A673 (cell line): ENCODE data around the gene WRAP53. TPM values are rescaled to one million over a fixed set of nuclear protein-coding genes. Genes with fewer than 3 reads are reported as not detected.

Experiments
- BruUV-seq: library from RNA; stranded (reverse); fragments of 400-500 nt; replicated peaks from 2 replicates; lab custom pipeline; 2021; lab: Mats Ljungman, UMichigan
- CTCF ChIA-PET: fragments of 300-600 bp; sonication (Branson Sonifier 250); formaldehyde crosslinking; loops from one replicate; lab custom pipeline; 2022; ENCODE audit warnings: antibody characterized with exemption; lab: Charles Lee
- POLR2A ChIA-PET: fragments of 300-600 bp; sonication (Branson Sonifier 250); formaldehyde crosslinking; loops from one replicate; lab custom pipeline; 2022; ENCODE audit warnings: antibody characterized with exemption; ENCODE audit not compliant: low non-redundant PET; lab: Charles Lee
- DNase-seq: peaks from one replicate; pipeline ENCODE4 v3.0.0-alpha.2; 2015; ENCODE audit warnings: low spot score
- H3K27ac ChIP-seq: fragments of 200-600 bp; sonication (generic); 2 replicates; pipeline ENCODE4 v1.5.1; 2016; ENCODE audit warnings: mixed run types, low read depth, mild to moderate bottlenecking, mixed read lengths, antibody characterized with exemption, low read length; ENCODE audit not compliant: poor library complexity, severe bottlenecking
- H3K27me3 ChIP-seq: fragments of 200-600 bp; sonication (generic); replicated peaks from 2 replicates; pipeline ENCODE4 v1.6.1; 2017; ENCODE audit warnings: mixed run types, low read depth, mild to moderate bottlenecking, mixed read lengths, antibody characterized with exemption, low read length; ENCODE audit not compliant: insufficient read depth, poor library complexity
- H3K36me3 ChIP-seq: fragments of 200-600 bp; sonication (generic); 2 replicates; pipeline ENCODE4 v1.6.1; 2016; ENCODE audit warnings: mixed run types, mild to moderate bottlenecking, mixed read lengths, antibody characterized with exemption, low read length; ENCODE audit not compliant: insufficient read depth, poor library complexity, severe bottlenecking
- H3K4me1 ChIP-seq: fragments of 200-600 bp; sonication (generic); 2 replicates; pipeline ENCODE4 v1.6.1; 2017; ENCODE audit warnings: mixed run types, mild to moderate bottlenecking, mixed read lengths, antibody characterized with exemption, low read length; ENCODE audit not compliant: insufficient read depth, poor library complexity, severe bottlenecking
- H3K4me3 ChIP-seq: fragments of 200-600 bp; sonication (generic); 2 replicates; pipeline ENCODE4 v1.5.1; 2016; ENCODE audit warnings: low read depth, mixed run types, mild to moderate bottlenecking, mixed read lengths, low read length; ENCODE audit not compliant: poor library complexity, severe bottlenecking
- H3K9me3 ChIP-seq: fragments of 200-600 bp; sonication (generic); 2 replicates; pipeline ENCODE4 v1.6.1; 2016; ENCODE audit warnings: mixed run types, low read depth, mild to moderate bottlenecking, mixed read lengths, antibody characterized with exemption, low read length; ENCODE audit not compliant: poor library complexity, severe bottlenecking
- EZH2 ChIP-seq: fragments of 200-600 bp; sonication (generic); IDR thresholded peaks from 2 replicates; pipeline ENCODE4 v1.6.1; 2017; ENCODE audit warnings: borderline replicate concordance, low read depth, mild to moderate bottlenecking, mixed read lengths, antibody characterized with exemption, low read length; ENCODE audit not compliant: poor library complexity, severe bottlenecking
- intact Hi-C: fragments of 100-400 bp; cut with micrococcal nuclease; formaldehyde crosslinking; loops from one replicate; pipeline ENCODE4 v1.10.0; 2022; ENCODE audit not compliant: unreplicated experiment
- total RNA-seq: library from RNA; stranded (reverse); gene quantifications from 2 replicates; pipeline ENCODE4 v1.2.3, GENCODE V29; 2021
- TF ChIP-seq, protein P1 (sequence below): fragments of 300-800, 200-600 bp; sonication (generic); conservative IDR thresholded peaks from 2 replicates; pipeline ENCODE4 v1.5.1; 2017; ENCODE audit warnings: low read depth, mild to moderate bottlenecking, antibody characterized with exemption, low read length, moderate library complexity, mixed read lengths

Gene WRAP53
- total RNA-seq, 1 experiment from 2014 or later = 42.2 TPM

- no peaks in the 10 kb centered on the region for H3K27me3 ChIP-seq
- H3K27ac ChIP-seq = no peak overlapping the region
- H3K9me3 ChIP-seq = peaks cover 5% of the 10 kb centered on the region
- no peaks in the 10 kb centered on the region for H3K4me1 ChIP-seq
- no peak overlapping the region for H3K4me3 ChIP-seq
- CTCF ChIA-PET = no interaction called here
- TF ChIP-seq, protein P1, sequence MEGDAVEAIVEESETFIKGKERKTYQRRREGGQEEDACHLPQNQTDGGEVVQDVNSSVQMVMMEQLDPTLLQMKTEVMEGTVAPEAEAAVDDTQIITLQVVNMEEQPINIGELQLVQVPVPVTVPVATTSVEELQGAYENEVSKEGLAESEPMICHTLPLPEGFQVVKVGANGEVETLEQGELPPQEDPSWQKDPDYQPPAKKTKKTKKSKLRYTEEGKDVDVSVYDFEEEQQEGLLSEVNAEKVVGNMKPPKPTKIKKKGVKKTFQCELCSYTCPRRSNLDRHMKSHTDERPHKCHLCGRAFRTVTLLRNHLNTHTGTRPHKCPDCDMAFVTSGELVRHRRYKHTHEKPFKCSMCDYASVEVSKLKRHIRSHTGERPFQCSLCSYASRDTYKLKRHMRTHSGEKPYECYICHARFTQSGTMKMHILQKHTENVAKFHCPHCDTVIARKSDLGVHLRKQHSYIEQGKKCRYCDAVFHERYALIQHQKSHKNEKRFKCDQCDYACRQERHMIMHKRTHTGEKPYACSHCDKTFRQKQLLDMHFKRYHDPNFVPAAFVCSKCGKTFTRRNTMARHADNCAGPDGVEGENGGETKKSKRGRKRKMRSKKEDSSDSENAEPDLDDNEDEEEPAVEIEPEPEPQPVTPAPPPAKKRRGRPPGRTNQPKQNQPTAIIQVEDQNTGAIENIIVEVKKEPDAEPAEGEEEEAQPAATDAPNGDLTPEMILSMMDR = no peak
- no peak for DNase-seq
- BruUV-seq = no TSS peak
- intact Hi-C loops = no loop called here
- POLR2A ChIA-PET = no interaction called here
- H3K36me3 ChIP-seq = peaks cover 33% of the 10 kb centered on the region
Observed at GRCh38 chr17:7677388-7678067, 10.7 kb upstream of the WRAP53 start.

DNA sequence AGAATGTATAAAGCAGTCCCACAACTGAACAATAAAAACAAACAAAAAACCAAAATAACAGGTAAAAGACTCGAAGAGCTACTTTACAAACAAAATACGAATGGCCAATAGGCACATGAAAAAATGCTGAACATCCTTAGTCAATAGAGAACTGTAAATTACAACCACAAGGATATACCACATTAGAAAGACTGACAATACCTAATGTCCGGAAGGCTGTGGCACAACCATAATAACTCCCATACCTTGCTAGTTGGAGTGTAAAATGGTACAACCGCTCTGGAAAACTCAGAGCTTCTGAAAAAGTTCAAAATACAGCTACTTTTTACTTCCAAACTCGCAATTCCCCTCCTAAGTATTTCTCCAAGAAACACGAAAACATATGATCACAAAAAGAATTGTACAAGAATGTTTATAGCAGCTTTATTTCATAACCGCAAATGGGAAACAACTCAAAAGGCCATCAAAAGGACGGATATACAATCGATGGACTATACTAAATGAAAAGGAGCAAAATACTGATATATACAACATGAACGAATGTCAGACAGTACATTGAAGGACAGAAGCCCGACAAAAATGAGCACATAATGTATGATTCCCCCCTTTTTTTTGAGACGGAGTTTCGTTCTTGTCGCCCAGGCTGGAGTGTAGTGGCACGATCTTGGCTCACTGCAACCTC, 3.3 kb upstream of the WRAP53 start:
- Histone ChIP-seq H3K27ac (peak overlapping the region; percentile 99), H3K4me1 (peaks cover 20% of the 10 kb centered on the region), H3K36me3 (no peaks in the 10 kb centered on the region), H3K4me3 (peak overlapping the region; percentile 91), H3K27me3 (no peaks in the 10 kb centered on the region), H3K9me3 (no peaks in the 10 kb centered on the region)
- no TSS peak for BruUV-seq
- POLR2A ChIA-PET = no interaction called here
- TF ChIP-seq, protein P1 = no peak
- no peak for TF ChIP-seq EZH2
- CTCF ChIA-PET = no interaction called here
- intact Hi-C loops = loop anchor here (5.0 to 10.0 kb wide), 4 partner anchors 58 to 640 kb away; partner anchors contain the start of genes FGF11, MPDU1, SAT2 and SLC16A11
- no peak for DNase-seq

DNA sequence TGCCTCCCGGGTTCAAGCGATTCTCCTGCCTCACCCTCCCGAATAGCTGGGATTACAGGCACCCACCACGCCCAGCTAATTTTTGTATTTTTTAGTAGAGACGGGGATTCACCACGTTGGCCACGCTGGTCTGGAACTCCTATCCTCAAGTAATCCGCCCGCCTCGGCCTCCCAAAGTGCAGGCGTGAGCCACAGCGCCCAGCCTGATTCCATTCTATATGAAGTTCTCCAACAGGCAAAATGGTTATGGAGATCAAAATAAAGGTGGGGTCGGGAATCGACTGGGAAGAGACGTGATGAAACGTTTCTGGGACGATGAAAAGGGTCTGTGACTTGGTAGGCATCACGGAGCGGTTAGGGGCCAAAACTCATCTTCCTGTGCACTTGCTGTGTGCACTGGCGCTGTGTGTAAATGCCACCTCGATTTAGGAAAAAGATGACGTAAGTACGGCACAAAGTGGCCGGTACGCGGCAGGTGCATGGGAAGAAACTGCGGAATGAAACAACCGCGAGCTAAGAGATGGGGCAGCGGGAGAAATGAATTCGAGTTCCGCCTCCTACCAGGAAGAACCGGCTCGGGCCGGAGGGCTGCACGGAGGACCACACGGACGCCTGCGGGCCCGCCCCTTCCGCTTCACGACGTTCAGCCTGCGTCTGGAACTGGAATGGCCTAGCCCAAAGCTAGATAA, 2.6 kb upstream of the WRAP53 start:
- peak overlapping the region; percentile 99 for H3K27ac ChIP-seq
- H3K27me3 ChIP-seq = no peaks in the 10 kb centered on the region
- no peaks in the 10 kb centered on the region for H3K36me3 ChIP-seq
- no peak for TF ChIP-seq EZH2
- TF ChIP-seq, protein P1 = no peak
- no peaks in the 10 kb centered on the region for H3K9me3 ChIP-seq
- BruUV-seq = no TSS peak
- peaks cover 20% of the 10 kb centered on the region for H3K4me1 ChIP-seq
- ChIA-PET POLR2A (interaction anchor here (0.6 to 0.8 kb wide), 3 partner anchors 245 to 433 kb away, joined by 3 to 4 read pairs (median 4); no protein-coding TSS in a partner anchor), CTCF (interaction anchor here (2.5 kb wide), 1 partner anchor 70 kb away, joined by 18 read pairs; the partner anchor contains the start of gene FXR2)
- intact Hi-C loops = loop anchor here (1.0 to 10.0 kb wide), 5 partner anchors 58 to 641 kb away; partner anchors contain the start of genes FGF11, MPDU1, NAA38 and SAT2
- DNase-seq = peak; percentile 97
- peak overlapping the region; percentile 91 for H3K4me3 ChIP-seq
